Endodermal cell (in vitro differentiated cells): ENCODE measurements around the gene SFSWAP. TPM values are rescaled to one million over a fixed set of nuclear protein-coding genes. Genes with fewer than 3 reads are reported as not detected.

Source experiments
- DNase-seq: peaks from one replicate; pipeline ENCODE4 v3.0.0-alpha.2; 2017
- H3K27ac ChIP-seq: 2 replicates; pipeline ENCODE4 v1.5.1; 2013; ENCODE audit warnings: mild to moderate bottlenecking, low read depth, low read length, moderate library complexity
- H3K27me3 ChIP-seq: 2 replicates; pipeline ENCODE4 v1.6.1; 2013; ENCODE audit warnings: mild to moderate bottlenecking, low read length, moderate library complexity; ENCODE audit not compliant: insufficient read depth, control insufficient read depth, poor library complexity, severe bottlenecking
- H3K36me3 ChIP-seq: 2 replicates; pipeline ENCODE4 v1.7.0; 2013; ENCODE audit warnings: mild to moderate bottlenecking, low read length, moderate library complexity; ENCODE audit not compliant: control insufficient read depth, insufficient read depth
- H3K4me1 ChIP-seq: one replicate; pipeline ENCODE4 v1.7.0; 2013; ENCODE audit warnings: low read length; ENCODE audit not compliant: control insufficient read depth, insufficient read depth
- H3K4me3 ChIP-seq: 2 replicates; pipeline ENCODE4 v1.5.1; 2013; ENCODE audit warnings: mild to moderate bottlenecking, low read length, moderate library complexity
- H3K9ac ChIP-seq: 2 replicates; pipeline ENCODE4 v1.6.1; 2013; ENCODE audit warnings: mild to moderate bottlenecking, low read length, moderate library complexity; ENCODE audit not compliant: poor library complexity, severe bottlenecking; ENCODE audit errors: extremely low read depth
- H3K9me3 ChIP-seq: 2 replicates; pipeline ENCODE4 v1.6.1; 2013; ENCODE audit warnings: mild to moderate bottlenecking, low read length, moderate library complexity; ENCODE audit not compliant: control insufficient read depth
- H3K27ac Mint-ChIP-seq: 2 replicates; pipeline ENCODE4 v1.8.0; 2020; ENCODE audit warnings: mixed read lengths
- H3K27me3 Mint-ChIP-seq: 2 replicates; pipeline ENCODE4 v1.8.0; 2021; ENCODE audit warnings: mild to moderate bottlenecking, mixed read lengths; ENCODE audit not compliant: insufficient read depth
- H3K36me3 Mint-ChIP-seq: 2 replicates; pipeline ENCODE4 v1.8.0; 2020; ENCODE audit warnings: low read depth, mixed read lengths
- H3K4me1 Mint-ChIP-seq: 2 replicates; pipeline ENCODE4 v1.8.0; 2020; ENCODE audit warnings: mixed read lengths
- H3K4me3 Mint-ChIP-seq: 2 replicates; pipeline ENCODE4 v1.8.0; 2020; ENCODE audit warnings: mild to moderate bottlenecking, moderate library complexity, mixed read lengths
- H3K9me3 Mint-ChIP-seq: 2 replicates; pipeline ENCODE4 v1.8.0; 2020; ENCODE audit warnings: mild to moderate bottlenecking, mixed read lengths
- WGBS, 2 experiments: methylation state at CpG; one replicate each; pipeline versions ENCODE4 v1.1.5 to v1.1.7; 2013; ENCODE audit warnings: missing lambda C conversion rate in 2 of 2, mixed read lengths in 1 of 2; ENCODE audit not compliant: insufficient coverage in 1 of 2, insufficient read length in 1 of 2; 5-methylcytosine and 5-hydroxymethylcytosine counted together
- total RNA-seq, 2 donors: library from RNA; stranded (reverse); fragmentation: NEBNext Ultra II Directional in 1 of 2; extraction: Animal tissue kit (Norgen Biotek cat#: 25700) in 1 of 2; gene quantifications; 2 replicates in 1 of 2; 3 replicates in 1 of 2; pipeline ENCODE4 v1.2.1, GENCODE V29; 2021
- TF ChIP-seq, protein P1 (sequence below): fragments of 200-600 bp; sonication (generic); conservative IDR thresholded peaks from 2 replicates; pipeline ENCODE4 v1.5.0; 2021; ENCODE audit warnings: antibody characterized with exemption, mild to moderate bottlenecking

Gene SFSWAP
- total RNA-seq, 2 donors from 2014 or later = 50.0 to 52.3 TPM

DNA sequence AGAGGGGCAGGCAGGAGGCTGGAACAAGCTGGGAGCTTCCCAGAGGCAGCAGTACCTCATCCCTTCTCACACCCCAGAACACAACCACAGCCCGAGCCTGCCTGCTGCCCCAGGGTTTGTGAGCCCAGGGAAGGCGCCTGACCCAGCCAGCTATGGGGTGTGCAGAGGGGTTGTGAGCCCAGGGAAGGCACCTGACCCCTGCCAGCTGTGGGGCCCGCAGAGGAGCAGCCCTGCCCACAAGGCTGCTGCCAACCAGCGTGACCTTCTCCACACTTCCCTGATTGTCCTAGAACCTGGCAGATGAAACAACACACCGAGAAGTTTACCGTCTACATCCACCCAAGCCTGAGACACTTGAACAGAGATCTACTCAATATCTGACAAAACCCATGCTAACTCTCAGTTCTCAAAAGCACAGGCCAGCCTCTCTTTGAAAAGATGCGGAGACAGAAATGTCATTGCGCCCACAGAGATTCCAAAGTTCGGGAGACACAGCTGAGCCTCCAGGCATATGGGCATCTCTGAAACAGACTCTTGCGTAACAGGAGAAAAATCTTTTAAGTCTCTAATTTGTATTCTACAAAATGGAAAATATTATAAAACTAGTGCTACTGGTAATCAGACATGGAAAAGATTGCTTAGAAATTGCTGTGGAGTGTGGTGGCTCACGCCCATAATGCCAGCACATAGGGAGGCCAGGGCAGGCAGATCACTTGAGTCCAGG lies 47.3 kb downstream of the SFSWAP start:
- H3K36me3 ChIP-seq = peaks cover 94% of the 10 kb centered on the region
- Mint-ChIP-seq H3K9me3 (peaks cover 3% of the 10 kb centered on the region), H3K27me3 (no peaks in the 10 kb centered on the region), H3K4me1 (no peaks in the 10 kb centered on the region), H3K36me3 (peaks cover 85% of the 10 kb centered on the region), H3K27ac (no peak overlapping the region), H3K4me3 (no peak overlapping the region)
- TF ChIP-seq, protein P1, sequence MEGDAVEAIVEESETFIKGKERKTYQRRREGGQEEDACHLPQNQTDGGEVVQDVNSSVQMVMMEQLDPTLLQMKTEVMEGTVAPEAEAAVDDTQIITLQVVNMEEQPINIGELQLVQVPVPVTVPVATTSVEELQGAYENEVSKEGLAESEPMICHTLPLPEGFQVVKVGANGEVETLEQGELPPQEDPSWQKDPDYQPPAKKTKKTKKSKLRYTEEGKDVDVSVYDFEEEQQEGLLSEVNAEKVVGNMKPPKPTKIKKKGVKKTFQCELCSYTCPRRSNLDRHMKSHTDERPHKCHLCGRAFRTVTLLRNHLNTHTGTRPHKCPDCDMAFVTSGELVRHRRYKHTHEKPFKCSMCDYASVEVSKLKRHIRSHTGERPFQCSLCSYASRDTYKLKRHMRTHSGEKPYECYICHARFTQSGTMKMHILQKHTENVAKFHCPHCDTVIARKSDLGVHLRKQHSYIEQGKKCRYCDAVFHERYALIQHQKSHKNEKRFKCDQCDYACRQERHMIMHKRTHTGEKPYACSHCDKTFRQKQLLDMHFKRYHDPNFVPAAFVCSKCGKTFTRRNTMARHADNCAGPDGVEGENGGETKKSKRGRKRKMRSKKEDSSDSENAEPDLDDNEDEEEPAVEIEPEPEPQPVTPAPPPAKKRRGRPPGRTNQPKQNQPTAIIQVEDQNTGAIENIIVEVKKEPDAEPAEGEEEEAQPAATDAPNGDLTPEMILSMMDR = no peak
- H3K9me3 ChIP-seq = peaks cover 10% of the 10 kb centered on the region
- no peak overlapping the region for H3K27ac ChIP-seq
- no peaks in the 10 kb centered on the region for H3K4me1 ChIP-seq
- no peak overlapping the region for H3K4me3 ChIP-seq
- DNase-seq = no peak
- WGBS, 2 experiments = 95 to 97% methylated on average over 4 to 10 of the region's 11 CpGs
- no peak overlapping the region for H3K9ac ChIP-seq
- no peaks in the 10 kb centered on the region for H3K27me3 ChIP-seq

DNA sequence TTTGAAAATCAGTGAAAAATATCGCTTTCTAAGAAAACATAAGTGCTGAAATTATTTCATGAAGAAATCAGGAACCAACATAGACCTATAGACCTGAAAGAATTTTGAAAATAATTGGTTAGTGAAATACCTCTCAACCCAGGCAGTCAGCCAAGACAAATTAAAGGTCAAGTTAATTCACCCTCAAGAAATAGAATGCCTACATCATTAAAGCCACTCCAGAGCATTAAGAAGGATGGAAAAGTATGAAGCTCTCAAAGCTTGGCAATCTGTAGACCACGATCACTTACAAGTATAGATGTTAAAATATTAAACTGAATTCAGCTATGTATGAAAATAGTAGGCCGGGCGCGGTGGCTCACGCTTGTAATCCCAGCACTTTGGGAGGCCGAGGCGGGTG lies 48.3 kb downstream of the SFSWAP start:
- no peaks in the 10 kb centered on the region for H3K9me3 ChIP-seq
- peaks cover 81% of the 10 kb centered on the region for H3K36me3 Mint-ChIP-seq
- 100% methylated on average over 1 to 7 of the region's 8 CpGs for WGBS, 2 experiments
- H3K4me1 Mint-ChIP-seq = no peaks in the 10 kb centered on the region
- peaks cover 3% of the 10 kb centered on the region for H3K9me3 Mint-ChIP-seq
- no peak overlapping the region for H3K9ac ChIP-seq
- TF ChIP-seq, protein P1 = no peak
- DNase-seq = no peak
- H3K36me3 ChIP-seq = peaks cover 91% of the 10 kb centered on the region
- H3K27ac ChIP-seq = no peak overlapping the region
- H3K27me3 ChIP-seq = no peaks in the 10 kb centered on the region
- no peaks in the 10 kb centered on the region for H3K4me1 ChIP-seq
- H3K27ac Mint-ChIP-seq = no peak overlapping the region
- no peaks in the 10 kb centered on the region for H3K27me3 Mint-ChIP-seq
- H3K4me3 Mint-ChIP-seq = no peak overlapping the region
- no peak overlapping the region for H3K4me3 ChIP-seq

DNA sequence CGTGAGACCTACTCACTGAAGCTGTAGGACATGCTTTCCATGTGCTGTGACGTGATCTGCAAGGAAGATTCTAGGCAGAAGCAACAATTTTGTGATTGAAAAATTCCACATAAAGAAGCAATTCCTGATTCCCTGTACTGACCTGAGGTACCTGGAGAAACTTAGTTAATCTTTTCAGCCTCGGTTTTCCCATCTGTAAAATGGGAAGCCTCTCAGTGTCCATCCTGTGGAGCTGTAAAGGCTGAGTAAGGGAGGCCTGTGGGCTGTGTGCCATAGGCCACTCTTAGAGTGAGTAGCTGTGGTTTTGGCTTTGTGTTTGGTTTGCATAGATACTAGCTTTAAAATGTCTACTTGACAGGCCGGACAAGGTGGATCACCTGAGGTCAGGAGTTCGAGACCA lies 50.7 kb downstream of the SFSWAP start:
- H3K27me3 Mint-ChIP-seq = no peaks in the 10 kb centered on the region
- peaks cover 93% of the 10 kb centered on the region for H3K36me3 ChIP-seq
- DNase-seq = no peak
- H3K9me3 Mint-ChIP-seq = no peaks in the 10 kb centered on the region
- H3K9me3 ChIP-seq = no peaks in the 10 kb centered on the region
- no peaks in the 10 kb centered on the region for H3K27me3 ChIP-seq
- H3K4me3 Mint-ChIP-seq = no peak overlapping the region
- H3K27ac Mint-ChIP-seq = no peak overlapping the region
- H3K36me3 Mint-ChIP-seq = peaks cover 81% of the 10 kb centered on the region
- TF ChIP-seq, protein P1 = no peak
- H3K4me3 ChIP-seq = no peak overlapping the region
- no peak overlapping the region for H3K9ac ChIP-seq
- 95 to 100% methylated on average over 3 to 5 of the region's 5 CpGs for WGBS, 2 experiments
- H3K4me1 ChIP-seq = no peaks in the 10 kb centered on the region
- H3K27ac ChIP-seq = no peak overlapping the region
- H3K4me1 Mint-ChIP-seq = no peaks in the 10 kb centered on the region
